ENCODE measurements around the gene OGFRL1. TPM values are rescaled to one million over a fixed set of nuclear protein-coding genes. Genes with fewer than 3 reads are reported as not detected.
"Not testable (repeated sequence)": the region's sequence is repeated elsewhere in the genome, so short reads cannot be mapped to it uniquely, and the experiment has no call there.

The OGFRL1 gene
- total RNA-seq, 1 donor from 2014 or later, result 6.0 TPM

DNA sequence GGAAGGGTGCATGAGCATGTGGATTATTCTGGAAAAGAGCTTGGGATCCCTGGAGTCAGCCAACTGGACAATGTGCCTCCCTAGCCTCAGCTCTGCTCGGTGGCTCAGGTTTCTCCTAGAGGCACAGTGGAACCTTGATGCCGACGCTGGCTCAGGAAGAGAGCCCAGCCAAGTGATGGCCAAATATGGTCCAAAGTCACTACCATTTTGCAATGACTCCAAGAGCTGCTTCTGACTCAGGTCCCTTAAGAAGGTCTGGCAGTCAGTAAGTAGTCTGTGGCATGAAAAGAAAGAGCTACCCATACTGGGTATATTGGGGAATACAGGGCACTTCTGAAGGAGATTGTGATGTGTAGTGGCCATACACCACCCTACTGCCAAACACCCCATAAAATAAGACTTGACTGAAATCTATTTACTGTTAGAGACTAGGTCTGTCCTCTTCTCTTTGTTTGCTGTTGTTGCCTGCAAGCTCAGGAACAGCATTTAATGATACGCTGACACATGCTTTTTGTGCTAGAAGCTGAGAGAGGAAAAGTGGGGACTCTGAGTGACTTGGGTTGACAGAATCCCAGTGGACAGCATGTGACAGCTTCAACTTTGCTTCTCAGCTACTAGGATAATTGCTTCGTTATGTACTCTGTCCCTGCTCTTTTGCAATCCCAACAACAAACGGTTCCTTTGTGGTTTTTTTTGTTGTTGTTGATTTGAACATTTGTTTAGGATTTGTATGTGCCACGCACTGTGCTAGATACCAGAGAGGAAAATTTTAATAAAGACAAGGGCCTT is 30.3 kb upstream of the OGFRL1 start:
- H3K36me3 Mint-ChIP-seq, result no peaks in the 10 kb centered on the region
- no peak overlapping the region for H3K4me3 Mint-ChIP-seq
- TF ChIP-seq, protein P1, sequence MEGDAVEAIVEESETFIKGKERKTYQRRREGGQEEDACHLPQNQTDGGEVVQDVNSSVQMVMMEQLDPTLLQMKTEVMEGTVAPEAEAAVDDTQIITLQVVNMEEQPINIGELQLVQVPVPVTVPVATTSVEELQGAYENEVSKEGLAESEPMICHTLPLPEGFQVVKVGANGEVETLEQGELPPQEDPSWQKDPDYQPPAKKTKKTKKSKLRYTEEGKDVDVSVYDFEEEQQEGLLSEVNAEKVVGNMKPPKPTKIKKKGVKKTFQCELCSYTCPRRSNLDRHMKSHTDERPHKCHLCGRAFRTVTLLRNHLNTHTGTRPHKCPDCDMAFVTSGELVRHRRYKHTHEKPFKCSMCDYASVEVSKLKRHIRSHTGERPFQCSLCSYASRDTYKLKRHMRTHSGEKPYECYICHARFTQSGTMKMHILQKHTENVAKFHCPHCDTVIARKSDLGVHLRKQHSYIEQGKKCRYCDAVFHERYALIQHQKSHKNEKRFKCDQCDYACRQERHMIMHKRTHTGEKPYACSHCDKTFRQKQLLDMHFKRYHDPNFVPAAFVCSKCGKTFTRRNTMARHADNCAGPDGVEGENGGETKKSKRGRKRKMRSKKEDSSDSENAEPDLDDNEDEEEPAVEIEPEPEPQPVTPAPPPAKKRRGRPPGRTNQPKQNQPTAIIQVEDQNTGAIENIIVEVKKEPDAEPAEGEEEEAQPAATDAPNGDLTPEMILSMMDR (conservative IDR thresholded peaks at IDR 0.05), result no peak
- H3K27ac Mint-ChIP-seq, result no peak overlapping the region
- H3K27me3 Mint-ChIP-seq, result peaks cover 3% of the 10 kb centered on the region
- H3K9me3 Mint-ChIP-seq, result no peaks in the 10 kb centered on the region
- no peak for DNase-seq (ENCODE audit: extremely low spot score, unreplicated experiment)
- peaks cover 9% of the 10 kb centered on the region for H3K4me1 Mint-ChIP-seq (ENCODE audit: unreplicated experiment)

DNA sequence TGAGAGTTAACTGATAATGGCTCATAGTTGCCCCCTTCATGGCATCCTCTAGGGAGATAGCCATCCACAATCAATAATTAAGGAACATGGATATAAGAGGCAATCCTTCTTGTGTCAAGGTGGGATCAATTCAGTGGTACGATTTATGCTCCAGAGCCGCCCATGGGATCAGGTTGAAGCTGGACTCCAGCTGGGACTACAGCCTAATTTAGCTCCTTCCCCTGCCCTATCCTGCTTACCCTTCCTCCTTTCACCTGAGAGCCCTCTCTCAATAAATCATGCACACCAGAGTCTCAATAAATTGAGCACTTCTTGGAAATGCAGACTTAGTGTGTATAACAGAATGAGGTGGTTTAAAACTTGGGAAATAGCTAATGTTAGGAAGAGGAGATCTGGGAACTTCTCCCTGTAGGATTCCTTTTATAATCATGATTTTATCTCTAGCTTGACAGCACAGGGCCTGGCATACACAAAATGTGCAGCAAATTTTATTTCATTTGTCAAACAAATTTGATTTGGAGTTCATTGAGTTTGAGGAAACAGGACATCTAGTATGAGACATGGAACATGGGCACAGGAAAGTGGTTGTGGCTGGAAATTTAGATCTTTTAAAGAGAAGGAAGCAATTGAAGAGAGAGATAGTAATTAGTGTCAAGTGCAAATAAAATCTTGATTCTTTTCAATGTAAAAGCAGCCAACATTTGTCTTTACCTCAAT is 28.6 kb upstream of the OGFRL1 start:
- H3K4me3 Mint-ChIP-seq, result no peak overlapping the region
- peaks cover 3% of the 10 kb centered on the region for H3K27me3 Mint-ChIP-seq
- DNase-seq (ENCODE audit: extremely low spot score, unreplicated experiment), result no peak
- H3K4me1 Mint-ChIP-seq (ENCODE audit: unreplicated experiment), result no peaks in the 10 kb centered on the region
- H3K36me3 Mint-ChIP-seq, result no peaks in the 10 kb centered on the region
- TF ChIP-seq, protein P1 (conservative IDR thresholded peaks at IDR 0.05), result no peak
- H3K27ac Mint-ChIP-seq, result no peak overlapping the region
- no peaks in the 10 kb centered on the region for H3K9me3 Mint-ChIP-seq

- no peak overlapping the region for H3K27ac Mint-ChIP-seq
- H3K9me3 Mint-ChIP-seq, result peaks cover 3% of the 10 kb centered on the region
- DNase-seq (ENCODE audit: extremely low spot score, unreplicated experiment), result no peak
- no peaks in the 10 kb centered on the region for H3K36me3 Mint-ChIP-seq
- H3K4me3 Mint-ChIP-seq, result no peak overlapping the region
- TF ChIP-seq, protein P1 (conservative IDR thresholded peaks at IDR 0.05), result no peak
- no peaks in the 10 kb centered on the region for H3K4me1 Mint-ChIP-seq (ENCODE audit: unreplicated experiment)
- H3K27me3 Mint-ChIP-seq, result no peaks in the 10 kb centered on the region
Measured at GRCh38 chr6:71262914-71263313, 25.7 kb upstream of the OGFRL1 start.

GRCh38 chr6:71266392-71266791 is 22.2 kb upstream of the OGFRL1 start:
- H3K4me3 Mint-ChIP-seq; H3K27ac Mint-ChIP-seq; DNase-seq (ENCODE audit: extremely low spot score, unreplicated experiment); H3K4me1 Mint-ChIP-seq (ENCODE audit: unreplicated experiment); H3K27me3 Mint-ChIP-seq; H3K36me3 Mint-ChIP-seq: not testable (repeated sequence)
- H3K9me3 Mint-ChIP-seq, result peaks cover 20% of the 10 kb centered on the region

- DNase-seq (ENCODE audit: extremely low spot score, unreplicated experiment), result no peak
- Mint-ChIP-seq H3K27me3 (no peaks in the 10 kb centered on the region), H3K4me1 (ENCODE audit: unreplicated experiment) (no peaks in the 10 kb centered on the region), H3K9me3 (peaks cover 20% of the 10 kb centered on the region), H3K27ac (no peak overlapping the region), H3K36me3 (peaks cover 5% of the 10 kb centered on the region), H3K4me3 (no peak overlapping the region)
- TF ChIP-seq, protein P1 (conservative IDR thresholded peaks at IDR 0.05), result no peak
Measured at GRCh38 chr6:71268735-71269437, 19.7 kb upstream of the OGFRL1 start.

Data from type B pancreatic cell (in vitro differentiated cells).